HEK293T (cell line): ENCODE results near the gene ANTXR2.

ENCODE experiments used
- BHLHE40 ChIP-seq: fragments of 450-650 bp; IDR thresholded peaks from 2 replicates; pipeline ENCODE4 v1.6.1; 2016; ENCODE audit warnings: mild to moderate bottlenecking, moderate library complexity, borderline replicate concordance
- HDGF ChIP-seq: fragments of 450-650 bp; IDR thresholded peaks from 2 replicates; pipeline ENCODE4 v1.6.1; 2017; ENCODE audit warnings: antibody characterized with exemption, borderline replicate concordance
- LEF1 ChIP-seq: fragments of 450-650 bp; IDR thresholded peaks from 2 replicates; pipeline ENCODE4 v1.6.1; 2017; ENCODE audit warnings: mild to moderate bottlenecking, borderline replicate concordance

DNA sequence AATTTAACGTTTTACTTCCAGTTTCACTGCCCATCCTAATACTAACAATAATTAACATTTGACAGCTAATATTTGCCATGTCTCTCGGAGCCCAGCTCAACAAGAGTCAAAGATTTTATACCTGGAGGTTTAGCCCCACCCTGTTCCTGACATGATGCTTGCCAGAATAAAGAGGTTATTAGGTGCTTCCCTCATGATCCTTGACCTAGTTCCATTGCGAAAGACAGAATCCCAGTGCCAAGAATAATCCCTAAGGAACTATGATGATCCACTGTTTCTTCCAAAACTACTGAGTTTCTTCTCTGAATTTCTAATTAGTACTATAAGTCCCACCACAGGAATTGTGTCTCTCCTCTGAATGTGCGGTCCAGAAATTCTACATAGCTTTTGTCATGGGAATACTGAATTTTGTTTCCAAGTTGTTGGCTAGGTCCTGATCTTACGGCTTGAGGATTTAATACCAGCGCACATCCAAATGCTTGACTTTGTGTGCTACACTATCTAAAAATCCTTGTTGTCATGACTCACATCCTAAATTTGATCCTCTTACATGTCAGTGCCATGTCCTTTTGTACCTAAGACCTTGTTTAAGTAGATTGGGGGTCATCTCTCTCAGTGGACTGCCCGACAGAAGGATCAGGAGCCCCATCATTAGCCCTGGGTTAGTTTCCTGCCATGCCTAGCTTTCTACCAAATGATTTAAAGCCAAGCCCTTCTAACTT lies 23.1 kb downstream of the ANTXR2 start:
- no peak for TF ChIP-seq LEF1
- TF ChIP-seq BHLHE40 = no peak
- TF ChIP-seq HDGF = no peak
